Measurements from ENCODE around the gene LEFTY1.

DNA sequence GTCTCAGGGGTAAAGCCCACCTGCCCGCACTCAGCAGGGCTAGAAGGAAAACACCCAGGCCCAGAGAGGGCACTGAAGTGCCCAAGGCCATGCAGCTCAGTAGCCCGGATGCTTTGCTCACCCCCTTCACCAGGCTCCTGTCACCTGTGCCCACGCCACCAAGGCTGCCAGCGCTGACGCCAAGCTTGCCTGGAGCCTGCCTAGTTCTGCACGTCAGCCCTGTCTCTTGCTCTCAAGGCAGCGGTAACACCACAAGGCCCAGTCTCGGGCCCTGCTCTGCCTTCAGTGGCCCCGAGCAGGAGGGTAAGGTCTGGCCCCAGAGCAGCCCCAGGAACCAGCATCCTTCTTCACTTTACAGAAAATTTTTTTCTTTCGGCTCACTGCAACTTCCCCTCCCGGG is 14.5 kb downstream of the LEFTY1 start:
- TF ChIP-seq, protein P1, sequence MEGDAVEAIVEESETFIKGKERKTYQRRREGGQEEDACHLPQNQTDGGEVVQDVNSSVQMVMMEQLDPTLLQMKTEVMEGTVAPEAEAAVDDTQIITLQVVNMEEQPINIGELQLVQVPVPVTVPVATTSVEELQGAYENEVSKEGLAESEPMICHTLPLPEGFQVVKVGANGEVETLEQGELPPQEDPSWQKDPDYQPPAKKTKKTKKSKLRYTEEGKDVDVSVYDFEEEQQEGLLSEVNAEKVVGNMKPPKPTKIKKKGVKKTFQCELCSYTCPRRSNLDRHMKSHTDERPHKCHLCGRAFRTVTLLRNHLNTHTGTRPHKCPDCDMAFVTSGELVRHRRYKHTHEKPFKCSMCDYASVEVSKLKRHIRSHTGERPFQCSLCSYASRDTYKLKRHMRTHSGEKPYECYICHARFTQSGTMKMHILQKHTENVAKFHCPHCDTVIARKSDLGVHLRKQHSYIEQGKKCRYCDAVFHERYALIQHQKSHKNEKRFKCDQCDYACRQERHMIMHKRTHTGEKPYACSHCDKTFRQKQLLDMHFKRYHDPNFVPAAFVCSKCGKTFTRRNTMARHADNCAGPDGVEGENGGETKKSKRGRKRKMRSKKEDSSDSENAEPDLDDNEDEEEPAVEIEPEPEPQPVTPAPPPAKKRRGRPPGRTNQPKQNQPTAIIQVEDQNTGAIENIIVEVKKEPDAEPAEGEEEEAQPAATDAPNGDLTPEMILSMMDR (conservative IDR thresholded peaks at IDR 0.05 in 1 of 2, IDR thresholded peaks at IDR 0.05 in 1 of 2; ENCODE audit: low read depth in 1 of 2, low read length in 2 of 2) = no peak
- TF ChIP-seq EZH2 (IDR thresholded peaks at IDR 0.05; ENCODE audit: low read length, missing control alignments) = no peak
